A172 (cell line): ENCODE data around the gene SERHL2. TPM values are rescaled to one million over a fixed set of nuclear protein-coding genes. Genes with fewer than 3 reads are reported as not detected.
"Not testable (repeated sequence)": the region's sequence is repeated elsewhere in the genome, so short reads cannot be mapped to it uniquely, and the experiment has no call there.

Experiments
- DNase-seq: peaks from one replicate; pipeline ENCODE4 v3.0.0-alpha.2; 2015; ENCODE audit warnings: low spot score
- total RNA-seq: library from RNA; depleted of rRNA; stranded (reverse); fragments of >200 nt; shearing (Covaris generic); gene quantifications from 2 replicates; pipeline ENCODE4 v1.2.3, GENCODE V29; 2014

Gene SERHL2
- total RNA-seq, 1 experiment from 2014 or later: not detected

DNA sequence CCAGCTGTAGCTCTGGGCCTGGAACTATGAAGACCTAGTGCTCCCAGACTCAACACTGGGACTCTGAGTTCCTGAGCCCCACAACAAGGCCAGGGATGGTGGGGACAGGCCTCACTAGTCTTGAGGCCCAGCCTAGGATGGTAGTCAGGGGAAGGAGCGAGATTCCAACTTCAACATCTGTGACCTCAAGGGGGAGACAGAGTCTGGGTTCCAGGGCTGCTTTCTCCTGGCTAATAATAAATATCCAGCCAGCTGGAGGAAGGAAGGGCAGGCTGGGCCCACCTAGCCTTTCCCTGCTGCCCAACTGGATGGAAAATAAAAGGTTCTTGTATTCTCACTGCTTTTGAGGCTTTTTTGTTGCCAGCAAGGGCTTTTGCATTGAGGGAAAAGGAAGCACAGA lies 20.3 kb downstream of the SERHL2 start:
- DNase-seq: not testable (repeated sequence)

DNA sequence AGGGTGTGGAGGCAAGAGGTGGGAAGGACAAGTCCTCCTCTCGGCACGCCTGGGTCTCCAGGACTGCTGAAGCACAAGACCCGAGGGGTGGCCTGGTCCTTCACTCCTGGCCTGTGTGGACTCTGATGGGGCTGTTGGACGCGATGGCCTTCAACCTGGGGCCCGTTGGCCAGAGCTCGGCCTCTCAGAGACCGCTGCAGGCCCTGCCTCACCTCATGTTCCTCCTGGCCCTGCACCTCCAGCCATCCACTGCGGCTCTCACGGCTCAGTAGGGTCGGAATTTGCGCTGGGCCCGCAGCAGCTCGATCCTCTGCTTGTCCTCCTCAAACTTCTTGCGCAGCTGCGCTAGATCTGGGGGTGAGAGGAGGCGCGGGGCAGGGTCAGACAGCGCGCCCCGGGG lies 20.7 kb downstream of the SERHL2 start:
- not testable (repeated sequence) for DNase-seq

DNA sequence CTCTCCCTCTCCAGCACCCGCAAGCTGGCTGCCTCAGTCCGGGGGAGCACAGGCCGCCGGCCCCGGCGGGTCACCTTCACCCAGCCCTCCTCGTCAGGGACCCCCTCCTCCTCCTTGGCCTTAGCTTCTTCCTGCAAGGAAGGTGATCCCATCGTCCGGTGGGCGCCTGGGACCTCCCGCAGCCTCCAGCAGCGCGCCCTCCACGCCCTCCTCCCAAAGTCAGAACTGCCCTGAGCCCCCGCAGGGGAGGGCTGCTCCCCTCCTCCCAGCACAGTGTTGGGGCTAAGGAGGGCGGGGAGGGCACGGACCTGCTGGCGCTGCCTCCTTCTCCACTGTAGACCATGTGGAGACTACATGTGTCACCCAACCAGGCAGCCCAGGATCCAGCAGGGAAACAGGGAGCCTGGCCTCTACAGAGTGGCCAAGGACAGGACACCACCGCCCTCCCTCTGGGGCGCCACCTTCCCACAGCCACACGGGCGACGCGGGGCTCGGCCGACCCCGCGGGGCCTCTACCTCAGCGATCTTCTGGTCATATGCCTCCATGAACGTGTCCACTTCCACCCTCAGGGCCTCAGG lies 22.3 kb downstream of the SERHL2 start:
- not testable (repeated sequence) for DNase-seq

DNA sequence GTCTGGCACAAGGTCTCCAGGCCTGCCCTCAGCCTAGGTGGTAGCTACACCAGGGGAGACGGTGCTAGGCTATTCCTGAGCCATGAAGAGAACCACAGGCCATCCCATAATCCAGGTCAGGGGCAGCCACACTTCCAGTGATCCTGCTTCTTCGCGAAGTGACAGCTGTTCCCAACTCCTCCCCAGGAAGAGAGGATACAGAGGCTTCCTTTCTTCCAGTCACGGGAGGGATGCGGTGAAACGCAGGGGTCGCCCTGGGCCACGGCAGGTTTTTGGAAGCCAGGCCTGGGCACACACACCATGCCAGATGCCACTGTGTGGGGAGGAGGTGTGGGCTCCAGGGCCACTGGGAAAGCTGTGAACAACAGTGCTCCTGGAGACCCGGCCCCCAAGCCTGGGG lies 23.4 kb downstream of the SERHL2 start:
- not testable (repeated sequence) for DNase-seq

DNA sequence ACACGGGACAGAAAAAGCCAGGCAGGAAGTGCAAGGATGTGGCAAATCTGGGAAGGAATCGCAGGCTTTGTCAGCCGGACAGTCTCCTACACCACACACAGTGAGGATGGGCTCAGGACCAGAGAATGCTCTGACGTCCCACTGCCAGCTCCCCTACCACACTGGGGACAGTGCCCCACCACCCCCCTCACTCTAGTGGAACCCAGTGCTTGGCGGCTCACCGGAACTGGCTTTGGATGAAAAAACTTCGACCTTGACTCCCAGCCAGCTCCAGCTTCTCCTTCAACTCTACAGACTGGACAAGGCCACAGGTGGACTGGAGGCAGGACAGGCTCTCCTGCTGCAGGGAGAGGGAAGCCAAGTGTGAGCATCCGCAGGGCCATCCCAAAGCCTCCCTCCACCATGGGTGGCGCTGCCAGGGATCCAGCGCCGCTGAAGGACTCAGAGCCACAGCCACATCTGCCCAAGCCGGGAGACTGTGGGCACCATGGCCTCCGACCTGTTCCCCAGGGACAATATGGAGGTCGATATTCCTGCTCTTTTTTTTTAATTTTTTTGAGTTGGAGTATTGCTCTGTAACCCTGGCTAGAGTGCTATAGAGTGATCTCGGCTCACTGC lies 24.0 kb downstream of the SERHL2 start:
- no peak for DNase-seq

DNA sequence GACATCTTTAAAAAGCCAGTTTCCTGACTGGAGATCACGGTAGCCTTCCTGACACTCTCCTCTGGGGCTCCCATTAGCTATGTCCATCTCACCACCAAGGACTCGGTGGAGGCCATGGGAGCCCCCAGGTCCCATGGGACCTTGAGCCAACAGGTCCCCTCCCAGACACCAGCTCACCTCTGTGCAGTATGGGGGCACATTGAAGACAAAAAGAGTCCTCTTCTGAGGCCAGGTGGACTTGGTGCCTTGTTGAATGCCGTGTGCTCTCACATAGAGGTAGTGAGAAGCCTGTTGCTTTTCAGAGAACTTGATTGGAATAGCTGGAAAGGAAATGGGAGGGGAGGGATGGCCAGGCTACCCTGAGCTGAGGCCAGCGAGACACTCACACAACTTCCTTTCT lies 26.3 kb downstream of the SERHL2 start:
- DNase-seq: not testable (repeated sequence)

DNA sequence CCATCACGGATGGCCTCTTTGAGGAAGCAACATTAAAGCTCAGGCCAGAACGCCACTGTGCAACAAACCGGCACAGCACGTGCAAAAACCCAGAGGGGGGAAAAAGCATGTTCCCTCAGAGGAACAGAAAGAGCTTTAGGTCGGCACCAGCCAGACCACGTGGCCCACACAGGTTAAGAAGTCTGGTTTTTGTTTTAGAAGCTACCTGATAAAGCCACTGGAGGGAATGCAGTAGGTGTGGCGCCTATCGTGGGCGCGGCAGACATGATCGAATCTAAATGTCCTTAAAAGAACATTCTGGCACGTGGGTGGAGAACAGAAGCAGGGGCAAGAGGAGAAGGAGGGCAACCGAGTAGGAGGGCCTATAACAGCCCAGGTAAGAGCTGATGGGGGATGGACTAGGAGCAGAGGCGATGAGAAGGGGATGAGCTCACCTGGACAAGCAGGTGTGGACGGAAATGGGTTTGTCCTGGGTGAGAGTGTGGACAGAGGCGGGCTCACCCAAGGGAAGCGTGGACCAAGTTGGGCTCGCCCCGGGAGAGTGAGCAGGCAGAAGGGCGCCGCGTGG lies 27.5 kb downstream of the SERHL2 start:
- not testable (repeated sequence) for DNase-seq

DNA sequence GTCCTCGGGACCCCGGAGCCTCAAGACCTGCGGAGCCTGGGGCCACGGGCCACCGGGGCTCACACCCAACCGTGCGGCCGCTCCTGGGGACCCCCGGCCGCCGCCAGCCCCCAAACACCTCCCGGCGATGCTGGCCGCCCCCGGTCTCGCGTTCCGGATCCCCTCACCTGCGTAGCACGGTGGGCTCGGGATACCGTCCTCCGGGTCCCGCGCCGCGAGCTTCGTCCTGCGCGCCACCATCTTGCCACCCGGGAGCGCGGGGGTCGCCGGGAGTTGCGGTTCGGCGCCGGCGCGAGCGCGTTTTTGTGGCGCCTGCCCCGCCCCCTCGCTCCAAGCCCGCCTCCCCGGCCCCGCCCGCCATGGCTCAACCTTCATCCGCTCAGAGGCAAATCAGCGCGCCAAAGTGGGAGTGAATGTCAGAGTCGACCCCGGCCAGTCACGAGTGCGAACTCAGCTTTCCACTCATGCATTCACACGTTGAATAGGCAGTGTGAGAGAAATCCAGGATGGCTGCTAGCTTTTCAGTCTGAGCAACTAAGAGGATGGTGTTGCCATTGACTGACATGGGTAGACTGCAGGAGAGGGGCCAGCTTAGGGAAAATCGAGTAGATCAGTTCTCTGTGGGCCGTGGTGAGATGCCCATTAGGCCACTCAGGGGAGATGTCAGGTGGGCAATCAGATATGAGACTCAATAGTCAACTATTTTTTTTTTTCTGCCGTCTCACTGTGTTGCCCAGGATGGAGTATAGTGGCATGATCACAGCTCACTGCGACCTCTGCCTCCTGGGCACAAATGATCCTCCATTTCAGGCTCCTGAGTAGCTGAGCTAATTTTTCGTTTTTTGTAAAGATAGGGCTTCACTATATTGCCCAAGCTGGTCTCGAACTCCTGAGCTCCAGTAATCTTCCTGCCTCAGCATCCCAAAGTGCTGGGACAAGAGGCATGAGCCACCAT lies 28.3 kb downstream of the SERHL2 start:
- DNase-seq: peak; percentile 11

DNA sequence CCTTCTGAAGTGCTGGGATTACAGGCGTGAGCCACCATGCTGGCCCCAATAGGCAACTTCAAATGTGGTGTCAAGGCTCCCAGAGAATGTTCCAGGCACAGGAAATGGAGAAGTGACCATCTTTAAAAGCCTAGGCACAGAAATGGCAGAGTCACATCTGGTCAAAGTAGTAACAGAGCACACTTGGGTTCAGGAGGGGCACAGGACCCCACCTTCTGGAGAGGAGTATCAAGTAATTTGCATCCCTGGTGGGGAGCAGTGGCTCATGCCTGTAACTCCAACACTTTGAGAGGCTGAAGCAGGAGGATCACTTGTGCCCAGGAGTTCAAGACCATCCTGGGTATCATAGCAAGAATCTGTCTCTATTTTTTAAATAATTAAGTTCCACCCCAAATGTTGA lies 29.2 kb downstream of the SERHL2 start:
- no peak for DNase-seq

DNA sequence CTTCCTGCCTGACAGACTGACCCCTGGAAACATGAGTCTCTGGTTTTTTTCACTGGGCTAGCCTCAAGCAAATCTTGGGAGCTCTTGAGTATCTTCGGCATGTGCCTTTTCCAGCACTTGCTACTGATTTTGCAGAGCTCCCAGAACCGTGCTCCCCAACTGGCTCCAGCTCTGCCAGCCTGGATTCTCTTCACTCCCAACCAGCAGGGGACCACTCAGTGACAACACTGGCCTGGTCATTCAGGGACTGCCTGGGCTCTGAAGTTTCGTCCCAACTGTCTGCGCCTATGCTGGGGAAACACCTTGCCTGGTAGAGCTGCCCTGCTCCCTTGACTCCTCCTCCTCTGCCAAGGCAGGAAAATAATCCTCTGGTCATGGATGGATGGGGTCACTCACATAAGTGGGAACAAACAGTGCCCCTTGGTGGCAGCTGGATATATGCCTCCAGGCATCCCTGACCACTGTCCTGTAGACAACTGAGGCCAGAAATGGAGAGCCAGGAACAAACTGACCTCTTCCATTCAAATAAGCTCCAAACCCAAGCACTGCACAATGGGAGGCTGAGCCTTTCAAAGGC lies 30.7 kb downstream of the SERHL2 start:
- no peak for DNase-seq

DNA sequence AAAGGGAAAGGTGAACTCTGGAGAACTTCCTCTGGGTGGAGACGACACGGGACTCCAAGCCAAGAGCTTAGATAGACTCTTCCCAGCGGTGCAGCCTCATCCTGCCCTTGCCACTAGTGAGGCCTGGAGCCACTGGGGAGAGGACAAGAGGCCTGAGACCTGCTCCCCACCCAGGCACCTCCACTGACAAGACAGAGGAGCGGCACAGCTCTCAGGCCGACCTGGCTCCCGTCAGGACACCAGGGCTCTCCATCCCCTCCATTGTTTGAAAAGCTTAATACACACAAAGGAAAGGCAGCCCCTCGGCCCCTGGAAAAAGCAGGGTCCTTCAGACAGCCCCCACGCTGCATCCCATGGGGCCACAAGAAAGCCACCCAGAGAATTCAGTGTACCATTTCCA lies 31.3 kb downstream of the SERHL2 start:
- DNase-seq: no peak

DNA sequence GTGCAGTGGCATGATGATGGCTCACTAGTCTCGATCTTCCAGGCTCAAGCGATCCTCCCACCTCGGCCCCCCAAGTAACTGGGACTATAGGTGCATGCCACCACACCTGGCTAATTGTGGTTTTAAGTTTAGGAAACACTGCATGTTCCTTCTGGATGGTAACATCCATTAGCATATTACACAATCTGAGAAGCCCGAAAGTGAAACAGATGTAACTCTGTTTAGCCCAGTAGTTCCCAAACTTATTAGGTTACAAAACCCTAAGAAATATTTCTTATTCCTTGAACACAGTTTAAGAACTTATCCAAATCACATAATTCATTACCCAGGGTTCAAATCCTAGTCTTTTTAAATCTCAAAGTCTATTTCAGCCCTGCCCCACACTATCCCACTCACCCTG lies 32.6 kb downstream of the SERHL2 start:
- no peak for DNase-seq

DNA sequence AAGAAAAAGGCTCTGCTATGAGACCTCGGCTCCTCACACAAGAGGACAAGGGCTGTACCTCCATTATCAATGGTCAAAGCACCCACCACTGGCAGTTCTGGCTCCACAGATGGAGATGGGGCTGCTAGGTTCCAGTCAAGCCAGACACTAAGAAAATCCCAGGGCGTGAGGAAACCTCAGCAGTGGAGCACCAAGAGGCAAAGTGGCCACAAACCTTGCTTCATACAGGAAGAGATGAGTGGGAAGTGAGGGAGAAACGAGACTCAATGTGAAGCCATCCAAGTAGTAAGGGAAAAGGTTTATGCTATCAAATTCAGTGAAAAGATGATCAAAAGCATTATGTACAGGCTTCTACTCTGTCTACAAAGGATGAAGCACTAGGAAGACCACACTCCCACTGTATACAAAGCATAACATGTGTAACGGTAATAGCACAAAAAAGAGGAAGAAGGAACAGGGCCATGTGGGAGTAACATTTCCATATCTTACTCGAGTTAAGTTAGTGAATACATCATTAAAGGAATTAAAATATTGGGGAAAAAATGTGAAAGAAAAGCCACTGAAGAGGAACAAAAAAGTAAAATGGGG lies 33.9 kb downstream of the SERHL2 start:
- no peak for DNase-seq

DNA sequence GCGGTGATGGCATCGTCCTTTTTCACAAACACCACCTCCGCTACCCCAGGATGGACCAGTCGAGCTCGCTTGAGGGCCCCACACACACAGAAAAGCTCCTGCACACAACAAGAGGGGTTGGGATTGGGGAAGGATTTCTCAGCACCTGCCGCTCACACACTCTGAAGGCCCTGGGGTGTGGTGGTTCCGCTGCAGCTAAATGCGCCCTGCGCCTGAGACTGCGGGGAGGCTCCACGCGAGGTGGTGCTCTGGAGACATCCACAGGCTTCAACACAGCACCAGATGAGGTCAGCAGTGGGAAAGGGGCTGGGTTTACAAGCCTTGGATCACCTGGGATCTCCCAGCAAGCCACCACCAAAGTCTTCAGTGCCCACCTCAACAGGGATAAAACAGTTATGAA lies 38.2 kb downstream of the SERHL2 start:
- DNase-seq: no peak

DNA sequence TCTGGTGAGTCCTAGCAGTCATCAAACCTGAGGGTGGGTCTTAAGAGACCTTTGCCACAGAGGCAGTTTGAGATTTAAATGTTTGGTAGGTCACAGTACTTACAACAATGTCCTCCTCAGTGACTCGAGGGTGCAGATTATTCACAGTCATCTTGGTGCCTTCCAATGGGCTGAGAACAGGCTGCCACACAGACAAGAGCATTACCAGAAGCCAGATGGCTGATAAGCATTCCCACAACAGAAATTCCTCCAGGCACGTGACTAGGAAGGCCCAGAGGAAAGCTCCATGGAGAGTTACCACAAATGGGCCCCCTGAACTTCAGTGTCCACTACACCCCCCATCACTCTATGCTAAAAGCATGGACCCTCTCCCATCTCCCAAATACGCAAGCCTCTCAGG lies 41.7 kb downstream of the SERHL2 start:
- no peak for DNase-seq

DNA sequence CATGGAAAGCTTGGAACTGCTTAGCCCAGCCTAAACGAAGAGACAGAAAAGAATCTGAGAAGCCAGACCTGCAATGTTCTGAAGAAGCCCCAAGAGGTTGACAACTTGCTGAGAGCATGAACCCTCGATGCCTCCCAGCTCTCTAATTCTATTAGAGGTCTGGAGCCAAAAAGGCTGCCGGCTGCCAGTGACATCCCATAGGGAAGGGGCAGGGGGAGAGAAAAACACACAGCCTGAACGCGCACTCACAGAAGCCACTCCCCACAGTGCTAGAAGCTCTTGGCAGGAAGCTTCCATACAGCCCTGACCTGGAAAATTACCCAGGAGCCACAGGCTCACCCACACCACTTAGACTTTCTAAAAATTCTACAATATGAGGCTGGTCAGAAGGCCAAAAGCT lies 42.6 kb downstream of the SERHL2 start:
- DNase-seq: no peak

DNA sequence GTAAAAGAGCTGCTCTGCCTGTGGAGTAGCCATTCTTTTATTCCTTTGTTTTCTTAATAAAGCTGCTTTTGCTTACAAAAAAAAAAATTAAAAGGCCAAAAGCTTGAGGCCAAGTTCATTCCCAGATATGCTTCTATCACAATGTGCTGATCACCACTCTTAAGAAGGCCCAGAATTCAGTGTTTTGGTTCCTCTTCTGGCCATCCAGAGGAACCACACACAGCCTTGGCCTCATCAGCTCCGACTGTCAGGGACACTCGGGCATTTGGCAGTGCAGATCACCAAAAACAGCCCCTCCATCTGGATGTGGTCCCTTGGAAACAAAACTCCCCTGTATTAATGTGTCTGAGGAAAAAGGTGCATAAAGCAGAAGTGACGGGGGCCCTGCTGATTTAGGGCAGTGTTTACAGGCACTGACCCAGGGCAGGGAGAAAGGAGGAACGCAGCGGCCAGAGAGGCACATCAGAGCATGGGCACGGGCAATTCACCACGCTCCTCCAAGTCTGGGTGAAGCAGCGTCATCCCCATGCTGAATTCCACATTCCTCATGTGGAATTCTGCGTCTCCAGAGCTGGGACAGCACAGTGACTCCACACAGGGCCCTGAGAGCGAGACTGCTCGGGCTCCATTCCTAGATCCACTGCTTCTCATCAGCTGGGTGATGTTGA lies 43.2 kb downstream of the SERHL2 start:
- DNase-seq: no peak

DNA sequence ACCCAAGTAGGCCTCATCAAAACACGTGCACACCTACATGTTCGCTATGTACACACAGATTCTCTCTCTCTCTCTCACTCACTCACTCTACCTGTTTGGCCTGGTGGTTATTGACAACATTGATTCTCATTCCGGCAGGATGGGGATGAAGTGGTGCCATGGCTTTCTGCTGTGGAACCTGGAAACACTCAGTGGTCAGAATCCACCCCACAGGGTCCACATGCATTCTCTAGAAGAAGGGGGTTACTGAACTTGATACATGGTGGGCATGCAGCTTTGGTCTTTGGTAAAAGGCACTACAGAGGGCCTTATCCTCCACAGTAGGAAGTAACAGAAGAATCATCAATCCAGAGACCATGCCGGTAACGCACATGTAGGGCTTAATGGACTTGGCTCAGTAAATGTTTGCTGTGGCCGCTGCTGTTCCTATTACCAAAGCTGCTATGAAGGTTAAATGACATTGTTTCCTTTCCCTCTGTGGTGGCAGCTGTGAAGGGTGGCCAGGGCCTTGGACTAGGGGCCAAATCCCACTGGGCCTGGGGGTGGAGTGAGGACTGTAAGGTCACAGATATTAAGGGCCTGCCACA lies 48.2 kb downstream of the SERHL2 start:
- no peak for DNase-seq

DNA sequence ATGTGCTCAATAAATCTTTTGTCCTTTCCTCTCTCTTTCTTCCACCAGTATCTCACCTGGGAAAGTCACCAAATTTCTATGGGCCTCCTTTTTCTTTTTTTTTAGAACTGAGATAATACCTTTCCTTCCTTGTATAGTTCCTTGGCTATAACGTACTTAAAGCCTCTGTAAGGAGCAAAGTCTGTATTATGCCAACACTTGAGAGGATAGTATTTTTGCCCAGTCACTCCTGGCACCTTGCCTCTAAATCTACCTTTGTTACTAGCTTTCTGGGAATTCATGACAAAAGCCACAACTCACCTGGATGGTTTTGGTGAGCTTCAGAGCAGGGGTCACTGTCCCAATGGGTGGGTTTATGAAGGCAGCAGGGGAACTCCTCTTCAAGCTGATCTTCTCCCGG lies 48.7 kb downstream of the SERHL2 start:
- DNase-seq: no peak

DNA sequence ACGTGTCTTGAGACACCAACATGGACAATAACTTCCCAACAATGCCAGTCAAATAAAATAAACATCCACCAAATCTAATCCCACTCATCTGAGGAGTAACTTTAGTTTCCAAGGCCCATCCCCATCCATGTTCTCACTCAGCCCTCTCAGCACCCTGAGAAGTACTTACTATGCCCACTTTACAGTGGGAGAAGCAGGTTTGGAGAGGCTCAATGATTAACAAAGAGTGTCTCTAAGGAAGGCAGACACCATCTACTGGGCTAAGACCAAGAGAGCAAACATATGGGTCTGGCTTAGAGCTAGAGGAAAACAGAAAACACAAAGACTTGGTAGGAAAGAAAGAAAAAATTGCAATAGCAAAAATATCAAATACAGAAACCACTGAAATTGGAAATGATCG lies 49.7 kb downstream of the SERHL2 start:
- no peak for DNase-seq

DNA sequence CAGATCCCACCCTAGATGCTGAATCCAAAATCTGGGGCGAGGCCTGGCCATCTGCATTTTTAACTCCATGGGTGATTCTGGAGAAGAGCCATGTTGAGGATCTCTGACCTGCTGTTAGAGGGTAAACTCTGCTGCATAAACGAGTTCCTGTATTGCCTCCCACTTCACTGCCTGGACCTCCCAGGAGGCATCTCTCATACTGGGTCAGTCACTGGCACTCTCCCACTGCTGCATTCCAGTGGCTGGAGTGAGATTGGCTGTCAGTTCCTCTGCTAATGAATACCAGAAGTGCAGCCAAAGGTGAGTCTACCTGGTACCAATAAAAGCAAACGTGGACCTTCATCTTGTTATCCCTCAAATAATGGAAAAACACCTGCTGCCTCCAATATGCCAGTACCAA lies 50.6 kb downstream of the SERHL2 start:
- DNase-seq: no peak
